ENCODE data around the gene GNAS-AS1. TPM values are rescaled to one million over a fixed set of nuclear protein-coding genes. Genes with fewer than 3 reads are reported as not detected.

The GNAS-AS1 gene
- total RNA-seq, 1 experiment from 2014 or later: 0.11 TPM

DNA sequence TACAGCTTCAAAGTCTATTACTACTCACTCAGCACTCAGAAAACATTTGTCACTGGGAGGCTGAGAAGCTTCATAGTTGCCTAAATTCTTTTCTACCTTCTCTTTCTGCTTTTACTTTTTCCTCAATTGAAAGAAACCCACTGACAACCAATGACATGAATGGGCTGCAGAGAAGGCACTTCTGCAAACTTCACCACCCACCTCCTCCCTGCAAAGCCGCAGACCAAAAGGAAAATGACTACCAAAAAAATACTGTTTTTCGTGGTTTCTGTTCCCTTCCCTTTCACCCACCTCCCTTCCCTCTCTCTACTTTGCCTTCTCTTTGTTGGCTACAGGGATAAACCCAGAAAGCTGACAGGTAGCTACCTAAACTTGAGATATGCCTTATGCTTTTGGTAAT is 3.2 kb downstream of the GNAS-AS1 start:
- H3F3A ChIP-seq (ENCODE audit: low read length, unreplicated experiment): no peaks in the 10 kb centered on the region
- POLR2A ChIA-PET (ENCODE audit: unreplicated experiment): no interaction called here
- H3K27me3 ChIP-seq (ENCODE audit: low read length): peaks cover 30% of the 10 kb centered on the region
- no peaks in the 10 kb centered on the region for H4K20me1 ChIP-seq (ENCODE audit: low read length)
- H3K27ac ChIP-seq (ENCODE audit: low read length): no peak overlapping the region
- ATAC-seq (no peak), DNase-seq (no peak)
- H3K9me2 ChIP-seq (replicated peaks; ENCODE audit: low read length): no peaks in the 10 kb centered on the region
- H2AFZ ChIP-seq (ENCODE audit: low read length): no peak overlapping the region
- H3K4me2 ChIP-seq (ENCODE audit: low read length): no peak overlapping the region
- H3K4me1 ChIP-seq (ENCODE audit: insufficient read depth, low read length): no peaks in the 10 kb centered on the region
- H3K4me3 ChIP-seq (ENCODE audit: low read length): no peak overlapping the region
- H3K9ac ChIP-seq (ENCODE audit: low read length): no peak overlapping the region
- BruUV-seq (replicated peaks): no TSS peak
- CTCF ChIA-PET: interaction anchor here (0.7 kb wide), 1 partner anchor 471 kb away, joined by 3 read pairs; no protein-coding TSS in a partner anchor
- intact Hi-C loops (cut with micrococcal nuclease): no loop called here
- TF ChIP-seq EZH2 (IDR thresholded peaks at IDR 0.05; ENCODE audit: low read length, unreplicated experiment) (no peak), EZH2phosphoT487 (IDR thresholded peaks at IDR 0.05; ENCODE audit: borderline replicate concordance, low read length) (no peak)
- TF ChIP-seq, protein P1, sequence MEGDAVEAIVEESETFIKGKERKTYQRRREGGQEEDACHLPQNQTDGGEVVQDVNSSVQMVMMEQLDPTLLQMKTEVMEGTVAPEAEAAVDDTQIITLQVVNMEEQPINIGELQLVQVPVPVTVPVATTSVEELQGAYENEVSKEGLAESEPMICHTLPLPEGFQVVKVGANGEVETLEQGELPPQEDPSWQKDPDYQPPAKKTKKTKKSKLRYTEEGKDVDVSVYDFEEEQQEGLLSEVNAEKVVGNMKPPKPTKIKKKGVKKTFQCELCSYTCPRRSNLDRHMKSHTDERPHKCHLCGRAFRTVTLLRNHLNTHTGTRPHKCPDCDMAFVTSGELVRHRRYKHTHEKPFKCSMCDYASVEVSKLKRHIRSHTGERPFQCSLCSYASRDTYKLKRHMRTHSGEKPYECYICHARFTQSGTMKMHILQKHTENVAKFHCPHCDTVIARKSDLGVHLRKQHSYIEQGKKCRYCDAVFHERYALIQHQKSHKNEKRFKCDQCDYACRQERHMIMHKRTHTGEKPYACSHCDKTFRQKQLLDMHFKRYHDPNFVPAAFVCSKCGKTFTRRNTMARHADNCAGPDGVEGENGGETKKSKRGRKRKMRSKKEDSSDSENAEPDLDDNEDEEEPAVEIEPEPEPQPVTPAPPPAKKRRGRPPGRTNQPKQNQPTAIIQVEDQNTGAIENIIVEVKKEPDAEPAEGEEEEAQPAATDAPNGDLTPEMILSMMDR (conservative IDR thresholded peaks at IDR 0.05; ENCODE audit: low read depth, low read length): no peak
- H3K36me3 ChIP-seq (ENCODE audit: low read depth, low read length): no peaks in the 10 kb centered on the region
- H3K79me2 ChIP-seq (ENCODE audit: low read length): no peaks in the 10 kb centered on the region
- no peaks in the 10 kb centered on the region for H3K9me3 ChIP-seq (ENCODE audit: low read length)

DNA sequence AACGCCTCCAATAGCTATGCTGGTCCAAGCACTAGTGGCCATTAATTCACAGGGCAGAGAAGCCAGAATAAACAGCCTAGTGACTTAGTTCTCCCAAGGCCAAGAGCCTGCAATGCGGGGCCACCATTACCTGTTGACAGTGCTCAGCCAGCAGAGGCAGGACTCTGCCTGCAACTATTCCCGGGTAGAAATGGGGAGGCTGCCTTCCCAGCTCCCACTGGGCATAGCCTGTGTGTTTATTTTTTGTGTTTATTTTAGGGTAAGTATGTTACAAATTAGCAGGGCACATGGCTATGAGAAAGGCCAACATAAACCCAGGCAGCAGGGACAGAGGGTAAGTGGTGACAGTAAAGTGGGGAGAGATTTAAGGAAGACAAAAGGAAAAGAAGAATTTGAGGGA is 5.0 kb downstream of the GNAS-AS1 start:
- H3K4me1 ChIP-seq (ENCODE audit: insufficient read depth, low read length): no peaks in the 10 kb centered on the region
- no peaks in the 10 kb centered on the region for H3K36me3 ChIP-seq (ENCODE audit: low read depth, low read length)
- ATAC-seq: no peak
- POLR2A ChIA-PET (ENCODE audit: unreplicated experiment): no interaction called here
- H3K9ac ChIP-seq (ENCODE audit: low read length): no peak overlapping the region
- no peak overlapping the region for H2AFZ ChIP-seq (ENCODE audit: low read length)
- TF ChIP-seq, protein P1 (conservative IDR thresholded peaks at IDR 0.05; ENCODE audit: low read depth, low read length): no peak
- no peak for TF ChIP-seq EZH2phosphoT487 (IDR thresholded peaks at IDR 0.05; ENCODE audit: borderline replicate concordance, low read length)
- TF ChIP-seq EZH2 (IDR thresholded peaks at IDR 0.05; ENCODE audit: low read length, unreplicated experiment): no peak
- H3K4me2 ChIP-seq (ENCODE audit: low read length): no peak overlapping the region
- no TSS peak for BruUV-seq (replicated peaks)
- H3K4me3 ChIP-seq (ENCODE audit: low read length): no peak overlapping the region
- H3F3A ChIP-seq (ENCODE audit: low read length, unreplicated experiment): no peaks in the 10 kb centered on the region
- CTCF ChIA-PET: no interaction called here
- intact Hi-C loops (cut with micrococcal nuclease): no loop called here
- H3K79me2 ChIP-seq (ENCODE audit: low read length): no peaks in the 10 kb centered on the region
- no peaks in the 10 kb centered on the region for H4K20me1 ChIP-seq (ENCODE audit: low read length)
- no peaks in the 10 kb centered on the region for H3K9me2 ChIP-seq (replicated peaks; ENCODE audit: low read length)
- no peak overlapping the region for H3K27ac ChIP-seq (ENCODE audit: low read length)
- DNase-seq: no peak
- peaks cover 34% of the 10 kb centered on the region for H3K27me3 ChIP-seq (ENCODE audit: low read length)
- no peaks in the 10 kb centered on the region for H3K9me3 ChIP-seq (ENCODE audit: low read length)

DNA sequence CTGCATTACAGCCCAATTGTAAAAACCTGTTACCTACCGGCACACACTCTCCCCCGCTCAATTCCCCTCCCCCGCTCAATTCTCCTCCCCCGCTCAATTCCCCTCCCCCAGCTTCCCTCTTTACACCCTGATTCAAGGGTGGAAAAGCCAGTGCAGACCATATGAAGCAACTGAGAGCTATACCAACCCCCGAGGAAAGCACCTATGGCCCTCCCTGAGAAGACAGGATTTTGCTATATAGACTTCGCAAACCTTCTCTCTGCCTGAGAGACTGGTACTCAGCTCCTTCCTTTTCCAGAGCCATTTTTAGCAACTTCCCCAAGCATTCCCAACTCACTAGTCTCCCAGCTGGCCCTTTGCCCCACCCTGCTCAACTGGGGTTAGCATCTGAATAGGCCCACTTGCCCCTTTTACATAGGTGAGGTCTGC is 7.6 kb downstream of the GNAS-AS1 start:
- TF ChIP-seq EZH2 (IDR thresholded peaks at IDR 0.05; ENCODE audit: low read length, unreplicated experiment): no peak
- TF ChIP-seq, protein P1 (conservative IDR thresholded peaks at IDR 0.05; ENCODE audit: low read depth, low read length): no peak
- TF ChIP-seq EZH2phosphoT487 (IDR thresholded peaks at IDR 0.05; ENCODE audit: borderline replicate concordance, low read length): no peak
- Histone ChIP-seq H3K9ac (ENCODE audit: low read length) (no peak overlapping the region), H3K9me3 (ENCODE audit: low read length) (no peaks in the 10 kb centered on the region), H4K20me1 (ENCODE audit: low read length) (no peaks in the 10 kb centered on the region), H3K27ac (ENCODE audit: low read length) (no peak overlapping the region), H3K36me3 (ENCODE audit: low read depth, low read length) (no peaks in the 10 kb centered on the region), H3K27me3 (ENCODE audit: low read length) (peaks cover 34% of the 10 kb centered on the region), H3K9me2 (replicated peaks; ENCODE audit: low read length) (no peaks in the 10 kb centered on the region), H3K4me1 (ENCODE audit: insufficient read depth, low read length) (no peaks in the 10 kb centered on the region), H2AFZ (ENCODE audit: low read length) (no peak overlapping the region), H3K4me3 (ENCODE audit: low read length) (no peak overlapping the region), H3F3A (ENCODE audit: low read length, unreplicated experiment) (no peaks in the 10 kb centered on the region), H3K4me2 (ENCODE audit: low read length) (no peak overlapping the region), H3K79me2 (ENCODE audit: low read length) (no peaks in the 10 kb centered on the region)
- ChIA-PET POLR2A (ENCODE audit: unreplicated experiment) (no interaction called here), CTCF (no interaction called here)
- no peak for DNase-seq
- intact Hi-C loops (cut with micrococcal nuclease): no loop called here
- BruUV-seq (replicated peaks): no TSS peak
- no peak for ATAC-seq
